ENCODE data around the gene C1QTNF5.

DNA sequence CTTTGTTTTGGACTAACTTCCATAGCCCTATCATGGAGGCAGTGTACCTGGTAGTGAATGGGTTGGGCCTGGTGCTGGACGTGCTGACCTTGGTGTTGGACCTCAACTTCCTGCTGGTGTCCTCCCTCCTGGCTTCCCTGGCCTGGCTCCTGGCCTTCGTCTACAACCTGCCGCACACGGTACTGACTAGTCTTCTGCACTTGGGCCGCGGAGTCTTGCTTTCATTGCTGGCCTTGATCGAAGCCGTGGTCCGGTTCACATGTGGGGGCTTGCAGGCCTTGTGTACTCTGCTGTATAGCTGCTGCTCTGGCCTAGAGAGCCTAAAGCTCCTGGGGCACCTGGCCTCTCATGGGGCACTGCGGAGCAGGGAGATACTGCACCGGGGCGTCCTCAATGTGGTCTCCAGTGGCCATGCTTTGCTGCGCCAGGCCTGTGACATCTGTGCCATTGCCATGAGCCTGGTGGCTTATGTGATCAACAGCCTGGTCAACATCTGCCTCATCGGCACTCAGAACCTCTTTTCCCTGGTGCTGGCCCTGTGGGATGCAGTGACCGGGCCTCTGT, 5.5 kb downstream of the C1QTNF5 start:
- TF ChIP-seq EZH2 (IDR thresholded peaks at IDR 0.05; ENCODE audit: low read depth, low read length, severe bottlenecking) = no peak
- TF ChIP-seq BRCA1 (IDR thresholded peaks at IDR 0.05; ENCODE audit: low read depth, low read length) = no peak
- TF ChIP-seq SRF (IDR thresholded peaks at IDR 0.05; ENCODE audit: low read depth, low read length) = no peak
- TF ChIP-seq MAFK (IDR thresholded peaks at IDR 0.05; ENCODE audit: low read depth, low read length) = no peak
- TF ChIP-seq E2F6 (IDR thresholded peaks at IDR 0.05) = no peak
- no peak for TF ChIP-seq EP300 (IDR thresholded peaks at IDR 0.05; ENCODE audit: borderline replicate concordance in 1 of 2, low read depth in 2 of 2, low read length in 2 of 2)
- no peak for TF ChIP-seq YY1 (IDR thresholded peaks at IDR 0.05; ENCODE audit: low read depth, low read length)
- no peak for TF ChIP-seq SIN3A (conservative IDR thresholded peaks at IDR 0.05 in 1 of 2, IDR thresholded peaks at IDR 0.05 in 1 of 2; ENCODE audit: low read depth in 1 of 2, low read length in 2 of 2)

Measured in H1 (cell line).